Activated naive CD4-positive, alpha-beta T cell treated with anti-CD3 and anti-CD28 coated beads, Interleukin-2, amount 10 ng/mL, durations not matched to agents 7 days and 5 days (primary cell): ENCODE data around the gene SYS1.
A peak's percentile ranks its signal among the peaks of the same experiment; 100 is the strongest.

Source experiments
- CTCF ChIA-PET: fragments of 350-600 bp; sonication (Branson Sonifier 250); formaldehyde crosslinking; loops from one replicate; lab custom pipeline; 2021; ENCODE audit warnings: antibody characterized with exemption; lab: Charles Lee
- DNase-seq: peaks from one replicate; pipeline ENCODE4 v3.0.0-alpha.2; 2020
- H3K27ac Mint-ChIP-seq: one replicate; pipeline ENCODE4 v1.8.0; 2021; ENCODE audit warnings: mild to moderate bottlenecking, moderate library complexity, mixed read lengths
- H3K27me3 Mint-ChIP-seq: one replicate; pipeline ENCODE4 v1.8.0; 2021; ENCODE audit warnings: mild to moderate bottlenecking, mixed read lengths
- H3K36me3 Mint-ChIP-seq: one replicate; pipeline ENCODE4 v1.8.0; 2021; ENCODE audit warnings: mixed read lengths
- H3K4me1 Mint-ChIP-seq: one replicate; pipeline ENCODE4 v1.8.0; 2021; ENCODE audit warnings: mixed read lengths
- H3K4me3 Mint-ChIP-seq: one replicate; pipeline ENCODE4 v1.8.0; 2021; ENCODE audit warnings: mild to moderate bottlenecking, moderate library complexity, mixed read lengths
- H3K9me3 Mint-ChIP-seq: one replicate; pipeline ENCODE4 v1.8.0; 2021; ENCODE audit warnings: mixed read lengths

SYS1 gene

DNA sequence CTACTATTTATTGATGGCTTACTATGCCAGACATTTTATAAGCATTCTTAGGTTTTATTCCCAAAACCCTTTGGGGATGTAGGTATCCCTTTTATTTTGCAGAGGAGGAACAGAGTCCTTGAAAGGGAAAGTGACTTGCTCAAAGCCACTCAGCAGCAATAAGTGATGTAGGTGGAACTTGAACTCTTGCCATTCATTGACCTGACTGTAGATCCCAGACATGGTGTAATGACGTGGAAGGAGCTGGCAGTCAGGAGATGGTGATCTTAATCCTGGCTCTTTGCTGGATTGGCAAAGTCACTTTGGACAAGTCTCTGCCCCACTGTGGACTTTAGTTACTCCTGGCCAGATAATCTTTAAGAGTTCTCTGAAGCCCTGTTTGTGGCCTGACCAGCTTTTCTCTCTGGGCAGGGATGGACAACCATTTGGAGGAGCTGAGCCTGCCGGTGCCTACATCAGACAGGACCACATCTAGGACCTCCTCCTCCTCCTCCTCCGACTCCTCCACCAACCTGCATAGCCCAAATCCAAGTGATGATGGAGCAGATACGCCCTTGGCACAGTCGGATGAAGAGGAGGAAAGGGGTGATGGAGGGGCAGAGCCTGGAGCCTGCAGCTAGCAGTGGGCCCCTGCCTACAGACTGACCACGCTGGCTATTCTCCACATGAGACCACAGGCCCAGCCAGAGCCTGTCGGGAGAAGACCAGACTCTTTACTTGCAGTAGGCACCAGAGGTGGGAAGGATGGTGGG lies 46.7 kb downstream of the SYS1 start:
- peaks cover 40% of the 10 kb centered on the region for H3K27me3 Mint-ChIP-seq
- H3K4me1 Mint-ChIP-seq, result peaks cover 15% of the 10 kb centered on the region
- no peaks in the 10 kb centered on the region for H3K9me3 Mint-ChIP-seq
- no peak overlapping the region for H3K27ac Mint-ChIP-seq
- H3K4me3 Mint-ChIP-seq, result no peak overlapping the region
- CTCF ChIA-PET, result no interaction called here
- no peak for DNase-seq
- H3K36me3 Mint-ChIP-seq, result peaks cover 8% of the 10 kb centered on the region

DNA sequence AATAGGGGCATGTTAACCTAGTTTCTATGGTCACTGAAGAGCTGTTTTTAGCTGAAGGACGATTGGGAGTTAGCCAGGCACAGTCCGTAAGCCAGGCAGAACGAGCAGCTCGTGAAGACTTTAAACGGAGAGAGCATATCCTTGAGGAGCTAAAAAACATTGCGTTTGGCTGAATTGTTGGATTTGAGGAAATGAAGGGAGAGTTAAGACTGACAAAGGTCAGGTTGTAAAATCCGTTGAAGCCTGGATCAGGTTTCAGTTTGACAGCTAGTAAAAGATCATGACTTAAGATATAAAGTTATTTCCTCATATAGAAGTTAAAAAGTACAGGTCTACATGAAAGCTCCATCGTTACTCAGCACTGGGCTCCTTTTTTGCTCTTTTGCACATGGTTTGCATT lies 47.9 kb downstream of the SYS1 start:
- Mint-ChIP-seq H3K4me1 (peaks cover 19% of the 10 kb centered on the region), H3K9me3 (no peaks in the 10 kb centered on the region), H3K27me3 (peaks cover 31% of the 10 kb centered on the region), H3K4me3 (no peak overlapping the region), H3K36me3 (peaks cover 8% of the 10 kb centered on the region), H3K27ac (peak overlapping the region; percentile 52)
- CTCF ChIA-PET, result no interaction called here
- DNase-seq, result no peak

DNA sequence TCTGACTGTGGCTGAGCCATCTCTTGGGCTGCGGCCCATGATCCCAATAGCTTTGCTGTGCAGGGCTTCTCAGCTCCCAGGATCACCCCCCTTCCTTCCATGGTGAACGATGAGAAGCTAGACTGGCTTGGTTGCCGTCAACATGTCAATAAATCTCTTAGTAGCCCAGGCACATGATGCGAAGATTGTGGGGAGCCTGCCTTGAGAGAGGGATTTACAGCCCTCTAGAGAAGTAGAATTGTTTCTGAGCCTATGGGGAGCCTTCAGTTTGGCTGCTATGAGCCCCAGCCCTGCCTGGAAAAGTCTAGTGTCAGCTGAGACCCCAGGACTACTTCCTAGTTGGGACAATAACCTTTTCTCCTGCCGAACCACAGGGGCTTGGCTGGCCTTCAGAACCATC lies 49.7 kb downstream of the SYS1 start:
- Mint-ChIP-seq H3K4me3 (no peak overlapping the region), H3K27me3 (peaks cover 15% of the 10 kb centered on the region), H3K4me1 (peaks cover 27% of the 10 kb centered on the region), H3K9me3 (no peaks in the 10 kb centered on the region), H3K36me3 (peaks cover 8% of the 10 kb centered on the region), H3K27ac (no peak overlapping the region)
- no peak for DNase-seq
- CTCF ChIA-PET, result interaction anchor here (0.6 to 1.8 kb wide), 4 partner anchors 23 to 98 kb away, joined by 3 to 9 read pairs (median 4); no protein-coding TSS in a partner anchor

DNA sequence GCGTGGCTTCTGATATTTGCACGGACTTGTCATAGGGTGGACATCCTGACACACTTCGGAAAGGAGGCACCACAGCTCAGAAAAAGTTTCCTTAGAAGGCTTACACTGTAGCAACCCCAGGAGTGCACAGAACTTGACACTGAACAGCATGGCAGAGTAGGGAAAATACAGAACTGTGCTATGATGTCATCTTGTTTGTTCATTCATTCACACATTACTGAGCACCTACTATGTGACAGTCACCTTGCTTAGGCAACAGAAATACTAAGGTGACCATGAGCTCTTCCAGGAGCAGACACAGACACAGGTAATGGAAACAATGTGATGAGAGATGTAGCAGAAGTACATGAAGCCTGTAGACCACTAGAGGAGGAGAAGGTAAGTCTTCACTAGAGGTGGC lies 50.5 kb downstream of the SYS1 start:
- H3K27me3 Mint-ChIP-seq, result peaks cover 7% of the 10 kb centered on the region
- H3K4me3 Mint-ChIP-seq, result no peak overlapping the region
- peaks cover 32% of the 10 kb centered on the region for H3K4me1 Mint-ChIP-seq
- H3K27ac Mint-ChIP-seq, result no peak overlapping the region
- no peaks in the 10 kb centered on the region for H3K9me3 Mint-ChIP-seq
- H3K36me3 Mint-ChIP-seq, result peaks cover 13% of the 10 kb centered on the region
- CTCF ChIA-PET, result interaction anchor here (1.3 to 1.8 kb wide), 3 partner anchors 22 to 40 kb away, joined by 3 to 9 read pairs (median 6); no protein-coding TSS in a partner anchor
- no peak for DNase-seq

DNA sequence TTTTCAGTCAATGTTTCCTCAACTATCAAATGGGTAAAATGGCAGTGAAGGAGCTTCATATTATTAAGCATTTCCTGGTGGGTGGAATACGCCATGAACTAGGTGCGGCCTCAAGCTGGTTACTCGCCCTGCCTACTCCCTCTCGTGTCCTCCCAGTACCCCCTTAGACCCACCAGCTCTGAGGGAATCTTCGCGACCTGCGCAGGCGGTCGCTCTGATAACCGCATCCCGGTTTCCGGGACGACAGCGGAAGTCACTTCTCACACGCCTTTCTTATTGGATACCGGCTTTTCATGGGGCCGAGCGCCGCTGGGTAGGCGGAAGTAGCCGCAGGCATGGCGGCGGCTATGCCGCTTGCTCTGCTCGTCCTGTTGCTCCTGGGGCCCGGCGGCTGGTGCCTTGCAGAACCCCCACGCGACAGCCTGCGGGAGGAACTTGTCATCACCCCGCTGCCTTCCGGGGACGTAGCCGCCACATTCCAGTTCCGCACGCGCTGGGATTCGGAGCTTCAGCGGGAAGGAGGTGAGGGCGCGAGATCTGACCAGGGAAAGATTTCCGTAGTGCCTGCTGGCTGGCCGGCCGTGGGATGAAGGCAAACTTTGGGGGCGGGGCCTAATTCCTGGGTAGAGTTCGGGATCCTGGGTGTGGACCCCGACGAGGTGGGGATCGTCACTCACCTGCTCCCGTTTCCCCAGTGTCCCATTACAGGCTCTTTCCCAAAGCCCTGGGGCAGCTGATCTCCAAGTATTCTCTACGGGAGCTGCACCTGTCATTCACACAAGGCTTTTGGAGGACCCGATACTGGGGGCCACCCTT lies 53.1 kb downstream of the SYS1 start, which contains the start of gene PIGT:
Gene PIGT, plus strand, starts transcription at position 320 of the 816 bp plus-strand sequence. Its CDS starts 16 bp downstream, at position 336.
- peak within 1 kb of the TSS; percentile 91 for H3K27ac Mint-ChIP-seq
- H3K4me1 Mint-ChIP-seq, result peaks cover 34% of the 10 kb centered on the region

DNA sequence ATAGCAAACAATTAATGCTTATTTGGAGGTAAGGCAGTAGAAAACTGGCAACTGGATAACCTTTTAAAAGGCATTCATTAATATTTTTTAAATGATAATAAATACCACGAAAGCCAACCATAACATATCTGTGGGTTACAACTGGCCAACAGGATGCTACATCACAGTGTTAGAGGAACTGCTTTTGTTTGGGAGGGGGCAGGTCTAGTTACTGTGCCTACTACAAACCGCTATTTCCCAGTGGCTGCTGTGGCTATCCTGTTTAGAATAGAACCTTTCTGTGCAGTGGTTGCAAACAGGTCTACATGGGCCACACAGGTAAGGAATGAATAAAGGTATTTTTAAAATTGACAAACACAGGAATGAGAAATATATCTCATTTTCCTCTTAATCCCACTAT lies 54.0 kb downstream of the SYS1 start:
- CTCF ChIA-PET, result interaction anchor here (1.7 to 2.3 kb wide), 4 partner anchors 16 to 54 kb away, joined by 3 to 17 read pairs (median 6); partner anchors contain the start of gene SYS1
- peak overlapping the region; percentile 92 for H3K4me3 Mint-ChIP-seq

More for the DNA sequence above, 53.1 kb downstream of the SYS1 start, which contains the start of gene PIGT:
- peak; percentile 93 for DNase-seq
- Mint-ChIP-seq H3K27me3 (peaks cover 3% of the 10 kb centered on the region), H3K9me3 (no peaks in the 10 kb centered on the region), H3K36me3 (peaks cover 23% of the 10 kb centered on the region), H3K4me3 (peak within 1 kb of the TSS; percentile 92)
- CTCF ChIA-PET, result interaction anchor here (1.0 to 2.3 kb wide), 6 partner anchors 9 to 97 kb away, joined by 3 to 17 read pairs (median 6); partner anchors contain the start of gene SYS1

More for the DNA sequence above, 54.0 kb downstream of the SYS1 start:
- Mint-ChIP-seq H3K27ac (peak overlapping the region; percentile 91), H3K27me3 (peaks cover 3% of the 10 kb centered on the region), H3K36me3 (peaks cover 28% of the 10 kb centered on the region), H3K9me3 (no peaks in the 10 kb centered on the region), H3K4me1 (peaks cover 34% of the 10 kb centered on the region)
- no peak for DNase-seq
